KG1 (cell line): ENCODE results near the gene PRSS58.
A peak's percentile ranks its signal among the peaks of the same experiment; 100 is the strongest.

Experiments used
- DNase-seq: peaks from one replicate; lab custom pipeline; 2025; lab: John Stamatoyannopoulos, UW

PRSS58 gene

DNA sequence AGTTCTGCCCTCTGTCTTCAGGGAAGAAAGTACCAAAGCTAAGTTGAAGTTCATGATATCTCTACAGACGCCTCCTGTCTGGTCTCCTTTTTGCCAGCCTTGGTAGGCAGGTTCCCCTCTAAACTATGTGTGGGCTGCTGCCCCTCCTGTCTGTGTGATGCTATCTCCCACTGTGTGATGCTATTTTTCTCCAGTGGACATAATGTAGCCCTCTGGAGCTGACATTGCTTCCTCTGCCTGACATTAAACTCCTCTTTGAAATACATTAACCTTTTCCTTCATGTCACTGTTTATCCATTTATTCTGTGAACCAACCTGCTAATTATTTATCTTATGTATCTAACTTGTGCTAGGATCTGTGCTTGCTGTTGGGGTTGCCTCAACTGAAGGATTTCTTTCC, at the start of gene PRSS58:
Gene PRSS58 (minus strand): TSS at position 101 of the 400 bp plus-strand sequence. CDS start 351 bp downstream, outside the sequence.
- DNase-seq = no peak

- no peak for DNase-seq
These were observed 49.5 kb upstream of the PRSS58 start for GRCh38 chr7:142307246-142307900.

DNA sequence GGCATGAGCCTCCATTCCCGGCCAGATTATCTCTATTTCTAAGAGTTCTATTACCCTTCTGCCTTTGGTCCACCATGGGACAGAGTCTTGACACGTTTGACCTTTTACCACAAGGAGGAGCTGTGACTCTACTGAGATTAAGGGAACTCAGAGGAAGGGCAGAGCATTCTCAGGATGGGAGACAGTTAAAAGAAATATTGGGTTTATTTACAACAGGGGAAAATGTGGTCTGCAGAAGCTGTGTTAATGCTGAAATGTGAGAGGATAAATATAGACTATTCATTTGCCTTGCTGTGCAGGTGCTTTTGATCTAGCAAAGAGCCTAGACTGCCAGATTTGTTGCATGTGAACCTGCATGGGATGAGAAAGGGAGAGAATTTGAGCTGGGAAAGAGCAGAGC, 45.8 kb upstream of the PRSS58 start:
- DNase-seq = peak; percentile 33

- no peak for DNase-seq
These were observed 44.2 kb upstream of the PRSS58 start for GRCh38 chr7:142301923-142302550.

GRCh38 chr7:142301299-142301698, 43.4 kb upstream of the PRSS58 start:
- DNase-seq = no peak

DNA sequence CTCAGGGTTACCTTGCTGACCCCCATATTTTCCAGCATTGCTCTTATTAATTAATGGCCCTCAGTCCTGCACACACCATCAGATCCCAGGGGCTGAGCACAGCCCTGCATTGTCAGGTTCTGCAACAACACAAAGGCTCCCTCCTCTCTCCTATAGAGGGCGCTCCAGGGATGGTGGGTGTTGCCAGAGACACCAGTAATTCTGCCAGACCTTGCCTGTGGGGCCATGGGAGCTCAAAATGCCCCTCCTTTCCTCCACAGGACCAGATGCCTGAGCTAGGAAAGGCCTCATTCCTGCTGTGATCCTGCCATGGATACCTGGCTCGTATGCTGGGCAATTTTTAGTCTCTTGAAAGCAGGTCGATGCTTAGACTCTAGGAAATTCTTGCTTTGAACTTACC, 42.8 kb upstream of the PRSS58 start:
- no peak for DNase-seq

DNA sequence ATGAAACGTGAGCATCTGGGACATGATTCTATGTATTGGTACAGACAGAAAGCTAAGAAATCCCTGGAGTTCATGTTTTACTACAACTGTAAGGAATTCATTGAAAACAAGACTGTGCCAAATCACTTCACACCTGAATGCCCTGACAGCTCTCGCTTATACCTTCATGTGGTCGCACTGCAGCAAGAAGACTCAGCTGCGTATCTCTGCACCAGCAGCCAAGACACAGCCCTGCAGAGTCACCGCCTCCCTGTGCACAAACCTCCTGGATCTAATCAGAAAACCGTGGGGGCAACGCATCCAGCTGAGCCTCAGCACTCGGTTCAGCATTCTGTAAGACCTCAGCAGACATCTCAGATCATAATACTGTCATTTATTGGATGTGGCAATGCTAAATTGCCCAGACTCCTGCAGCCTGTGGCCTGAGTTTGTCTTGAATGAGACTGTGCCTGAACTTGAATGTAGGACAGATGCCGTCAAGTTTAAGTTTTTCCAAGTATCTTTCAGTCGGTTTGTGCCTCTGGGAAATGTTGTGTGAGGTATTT, 41.5 kb upstream of the PRSS58 start:
- DNase-seq = no peak

GRCh38 chr7:142298627-142299026, 40.8 kb upstream of the PRSS58 start:
- DNase-seq = no peak

- DNase-seq = no peak
These were observed 40.2 kb upstream of the PRSS58 start for GRCh38 chr7:142298009-142298408.

- no peak for DNase-seq
These were observed 22.4 kb upstream of the PRSS58 start for GRCh38 chr7:142280263-142280662.

GRCh38 chr7:142279601-142280000, 21.7 kb upstream of the PRSS58 start:
- no peak for DNase-seq

DNA sequence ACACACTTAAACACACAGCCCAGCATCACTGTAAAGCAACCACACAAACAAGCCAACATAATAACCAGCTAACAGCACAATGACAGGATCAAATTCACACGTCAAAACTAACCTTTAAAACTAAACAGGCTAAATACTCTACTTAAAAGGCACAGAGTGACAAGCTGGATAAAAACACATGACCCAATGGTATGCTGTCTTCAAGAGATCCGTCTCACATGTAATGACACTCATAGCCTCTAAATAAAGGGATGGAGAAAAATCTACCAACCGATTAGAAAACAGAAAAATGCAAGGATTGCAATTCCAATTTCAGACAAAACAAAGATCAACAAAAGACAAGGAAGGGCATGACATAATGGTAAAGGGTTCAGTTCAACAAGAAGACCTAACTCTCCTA, 17.2 kb upstream of the PRSS58 start:
- DNase-seq = no peak

GRCh38 chr7:142272841-142273240, 15.0 kb upstream of the PRSS58 start:
- no peak for DNase-seq

DNA sequence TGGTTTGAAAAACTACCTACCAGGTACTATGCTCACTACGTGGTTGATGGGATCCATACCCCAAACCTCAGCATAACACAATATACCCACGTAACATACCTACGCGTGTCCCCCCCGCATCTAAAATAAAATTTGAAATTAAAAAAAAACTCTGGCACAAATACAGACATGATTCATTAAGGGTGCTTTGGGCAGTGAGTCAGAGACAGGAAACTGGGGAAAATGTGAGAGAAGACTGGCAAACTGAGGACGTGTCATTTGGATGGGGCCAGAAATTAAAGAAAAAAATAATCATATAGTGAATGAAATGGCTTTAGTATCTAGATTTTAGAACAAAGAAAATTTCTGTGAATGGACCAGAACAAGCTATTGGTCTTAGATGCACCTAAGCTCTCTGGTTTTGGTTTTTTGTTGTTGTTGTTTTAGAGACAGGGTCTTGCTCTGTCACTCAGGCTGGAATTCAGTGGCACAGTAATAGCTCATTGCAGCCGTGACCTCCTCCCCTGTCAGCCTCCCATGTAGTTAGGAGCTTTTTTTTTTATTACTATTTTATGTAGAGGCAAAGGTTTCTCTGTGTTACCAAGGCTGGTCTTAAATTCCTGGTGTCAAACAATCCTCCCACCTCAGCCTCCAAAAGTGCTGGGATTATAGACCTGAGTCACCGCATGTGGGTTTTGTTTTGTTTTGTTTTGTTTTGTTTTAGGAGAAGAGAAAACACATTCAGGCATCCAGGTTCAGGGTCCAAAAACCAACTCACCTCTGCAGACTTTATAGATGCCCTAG, 5.9 kb upstream of the PRSS58 start:
- DNase-seq = no peak

DNA sequence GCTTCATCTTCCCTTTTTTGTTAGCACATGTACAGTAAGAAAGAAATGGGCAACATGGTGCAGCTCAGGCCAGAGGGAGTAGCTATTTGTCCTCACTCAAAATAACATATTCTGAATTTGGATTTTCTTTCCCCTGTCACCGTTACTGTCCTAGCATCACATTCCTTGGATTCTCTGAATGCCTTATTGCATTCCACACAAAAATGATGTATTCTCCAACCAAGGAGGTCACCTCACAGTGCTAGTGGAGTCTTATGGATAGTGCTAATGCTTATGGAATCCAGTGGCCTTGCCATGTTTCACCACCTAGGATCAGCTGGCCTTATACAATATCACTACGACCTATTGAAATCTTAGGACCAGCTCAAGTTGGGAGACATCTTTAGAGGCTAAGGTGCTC, 7.2 kb downstream of the PRSS58 start:
- no peak for DNase-seq

- no peak for DNase-seq
These were observed 7.9 kb downstream of the PRSS58 start for GRCh38 chr7:142249918-142250317.

GRCh38 chr7:142248166-142249160, 9.4 kb downstream of the PRSS58 start:
- no peak for DNase-seq

GRCh38 chr7:142243823-142244222, 14.0 kb downstream of the PRSS58 start:
- DNase-seq = no peak

- DNase-seq = no peak
These were observed 17.3 kb downstream of the PRSS58 start for GRCh38 chr7:142240546-142240945.

- DNase-seq = no peak
These were observed 26.1 kb downstream of the PRSS58 start for GRCh38 chr7:142231716-142232115.

DNA sequence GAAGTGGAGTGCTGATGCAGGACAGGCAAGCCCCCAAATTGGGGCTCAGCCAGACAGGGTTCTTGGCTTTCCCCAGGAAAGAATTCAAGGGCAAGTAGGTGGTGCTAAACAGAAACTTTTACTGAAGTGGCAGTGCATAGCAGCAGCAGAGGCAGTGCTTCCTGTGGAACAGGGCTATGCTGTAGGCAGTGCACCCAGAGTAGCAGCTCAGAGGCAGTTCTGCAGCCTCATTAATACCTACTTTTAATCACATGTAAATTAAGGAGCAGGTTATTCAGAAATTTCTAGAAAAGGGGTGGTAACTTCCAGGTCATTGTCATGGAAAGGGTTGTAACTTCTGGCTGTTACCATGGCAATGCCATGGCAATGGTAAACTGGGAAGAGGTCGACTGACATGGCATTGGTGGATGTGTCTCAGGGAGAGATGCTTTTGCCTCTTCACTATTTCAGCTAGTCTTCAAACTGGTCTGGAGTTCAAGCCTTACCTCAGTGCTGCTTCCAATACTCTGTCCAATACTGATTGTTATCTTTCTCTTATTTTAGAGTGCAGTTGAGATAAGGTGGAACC, 29.2 kb downstream of the PRSS58 start:
- DNase-seq = no peak
